Cardiac muscle cell (in vitro differentiated cells and primary cell): ENCODE results near the gene SH2D4B. TPM values are rescaled to one million over a fixed set of nuclear protein-coding genes. Genes with fewer than 3 reads are reported as not detected.

Source experiments
- DNase-seq, 2 donors: peaks; one replicate each; pipeline versions ENCODE4 v3.0.0 to v3.0.0-alpha.2; 2010 to 2017; ENCODE audit warnings: low read depth in 1 of 2, low spot score in 1 of 2
- H3K27ac ChIP-seq: fragments of 200-600 bp; sonication (generic); 2 replicates; pipeline ENCODE4 v1.5.1; 2016
- H3K27me3 ChIP-seq: fragments of 200-600 bp; sonication (generic); 2 replicates; pipeline ENCODE4 v1.6.0; 2016; ENCODE audit warnings: control low read depth
- H3K36me3 ChIP-seq: fragments of 200-600 bp; sonication (generic); 2 replicates; pipeline ENCODE4 v1.5.1; 2016; ENCODE audit warnings: control low read depth
- H3K4me1 ChIP-seq: fragments of 200-600 bp; sonication (generic); 2 replicates; pipeline ENCODE4 v1.8.1; 2017; ENCODE audit warnings: low read depth, mild to moderate bottlenecking, mixed run types
- H3K4me3 ChIP-seq: fragments of 200-600 bp; sonication (generic); 2 replicates; pipeline ENCODE4 v1.5.1; 2016; ENCODE audit warnings: mild to moderate bottlenecking
- H3K9me3 ChIP-seq: fragments of 200-600 bp; sonication (generic); 2 replicates; pipeline ENCODE4 v1.5.1; 2017; ENCODE audit warnings: low read depth, mild to moderate bottlenecking, control low read depth
- CTCF ChIP-seq: IDR thresholded peaks from 2 replicates; pipeline ENCODE4 v1.5.1; 2012; ENCODE audit warnings: low read depth, mild to moderate bottlenecking, low read length
- polyA plus RNA-seq: library from polyadenylated mRNA; unstranded; fragments of >200 nt; fragmentation: Nextera tagmentation; extraction: Ambion mirVana; gene quantifications from 2 replicates; pipeline ENCODE4 v1.2.1, GENCODE V29; 2016
- total RNA-seq: library from RNA; depleted of rRNA; stranded (reverse); fragments of >200 nt; gene quantifications from 2 replicates; pipeline ENCODE4 v1.2.3, GENCODE V29; 2016

The SH2D4B gene
- total and polyA plus RNA-seq, 2 experiments from 2014 or later = not detected

GRCh38 chr10:80515511-80515910 is 22.2 kb upstream of the SH2D4B start:
- TF ChIP-seq CTCF = no peak
- no peaks in the 10 kb centered on the region for H3K9me3 ChIP-seq
- peaks cover 32% of the 10 kb centered on the region for H3K36me3 ChIP-seq
- no peak overlapping the region for H3K27ac ChIP-seq
- no peaks in the 10 kb centered on the region for H3K4me1 ChIP-seq
- no peak overlapping the region for H3K4me3 ChIP-seq
- no peaks in the 10 kb centered on the region for H3K27me3 ChIP-seq
- no peak for DNase-seq

- Histone ChIP-seq H3K27me3 (no peaks in the 10 kb centered on the region), H3K27ac (no peak overlapping the region), H3K36me3 (peaks cover 32% of the 10 kb centered on the region), H3K4me3 (no peak overlapping the region), H3K4me1 (no peaks in the 10 kb centered on the region), H3K9me3 (no peaks in the 10 kb centered on the region)
- no peak for TF ChIP-seq CTCF
- DNase-seq = no peak
These were observed 21.8 kb upstream of the SH2D4B start for GRCh38 chr10:80515941-80516340.

GRCh38 chr10:80516506-80517075 is 21.1 kb upstream of the SH2D4B start:
- TF ChIP-seq CTCF = no peak
- no peak overlapping the region for H3K27ac ChIP-seq
- H3K27me3 ChIP-seq = no peaks in the 10 kb centered on the region
- no peak overlapping the region for H3K4me3 ChIP-seq
- no peak for DNase-seq
- H3K36me3 ChIP-seq = peaks cover 32% of the 10 kb centered on the region
- H3K9me3 ChIP-seq = no peaks in the 10 kb centered on the region
- H3K4me1 ChIP-seq = no peaks in the 10 kb centered on the region

GRCh38 chr10:80517416-80518142 is 20.1 kb upstream of the SH2D4B start:
- TF ChIP-seq CTCF = no peak
- Histone ChIP-seq H3K9me3 (no peaks in the 10 kb centered on the region), H3K36me3 (peaks cover 27% of the 10 kb centered on the region), H3K27ac (no peak overlapping the region), H3K4me1 (no peaks in the 10 kb centered on the region), H3K4me3 (no peak overlapping the region), H3K27me3 (no peaks in the 10 kb centered on the region)
- no peak for DNase-seq

- no peaks in the 10 kb centered on the region for H3K4me1 ChIP-seq
- no peaks in the 10 kb centered on the region for H3K9me3 ChIP-seq
- TF ChIP-seq CTCF = no peak
- H3K36me3 ChIP-seq = peaks cover 21% of the 10 kb centered on the region
- no peak for DNase-seq
- H3K27ac ChIP-seq = no peak overlapping the region
- H3K4me3 ChIP-seq = no peak overlapping the region
- H3K27me3 ChIP-seq = no peaks in the 10 kb centered on the region
These were observed 19.4 kb upstream of the SH2D4B start for GRCh38 chr10:80518143-80518806.
